Smooth muscle cell (in vitro differentiated cells): ENCODE measurements around the gene CA14. TPM values are rescaled to one million over a fixed set of nuclear protein-coding genes. Genes with fewer than 3 reads are reported as not detected.
"Not testable (repeated sequence)": the region's sequence is repeated elsewhere in the genome, so short reads cannot be mapped to it uniquely, and the experiment has no call there.

Experiments
- DNase-seq: peaks from one replicate; lab custom pipeline; 2025; ENCODE audit not compliant: unreplicated experiment; lab: John Stamatoyannopoulos, UW
- H2AFZ ChIP-seq: fragments of 200-600 bp; sonication (generic); 2 replicates; pipeline ENCODE4 v1.6.0; 2016; ENCODE audit warnings: antibody characterized with exemption, low read depth, mild to moderate bottlenecking
- H3F3A ChIP-seq: fragments of 200-600 bp; sonication (generic); 2 replicates; pipeline ENCODE4 v1.6.0; 2017; ENCODE audit warnings: antibody characterized with exemption, low read depth
- H3K27ac ChIP-seq: fragments of 200-600 bp; sonication (generic); 2 replicates; pipeline ENCODE4 v1.5.1; 2016; ENCODE audit warnings: low read depth, mild to moderate bottlenecking
- H3K27me3 ChIP-seq: fragments of 200-600 bp; sonication (generic); 2 replicates; pipeline ENCODE4 v1.6.1; 2016; ENCODE audit warnings: low read depth, mild to moderate bottlenecking
- H3K36me3 ChIP-seq: fragments of 200-600 bp; sonication (generic); 2 replicates; pipeline ENCODE4 v1.5.1; 2016; ENCODE audit warnings: low read depth
- H3K4me1 ChIP-seq: fragments of 200-600 bp; sonication (generic); 2 replicates; pipeline ENCODE4 v1.5.1; 2016; ENCODE audit warnings: low read depth
- H3K4me2 ChIP-seq: fragments of 200-600 bp; sonication (generic); 2 replicates; pipeline ENCODE4 v1.6.0; 2016; ENCODE audit warnings: mild to moderate bottlenecking
- H3K4me3 ChIP-seq: fragments of 200-600 bp; sonication (generic); 2 replicates; pipeline ENCODE4 v1.5.1; 2016; ENCODE audit warnings: mild to moderate bottlenecking
- H3K79me2 ChIP-seq: fragments of 200-600 bp; sonication (generic); 2 replicates; pipeline ENCODE4 v1.6.0; 2016; ENCODE audit warnings: low read depth, mild to moderate bottlenecking
- H3K9ac ChIP-seq: fragments of 200-600 bp; sonication (generic); 2 replicates; pipeline ENCODE4 v1.6.0; 2016; ENCODE audit warnings: low read depth
- H3K9me3 ChIP-seq: fragments of 200-600 bp; sonication (generic); replicated peaks from 2 replicates; pipeline ENCODE4 v1.5.1; 2016; ENCODE audit warnings: low read depth
- H4K20me1 ChIP-seq: fragments of 200-600 bp; sonication (generic); 2 replicates; pipeline ENCODE4 v1.6.0; 2016; ENCODE audit warnings: low read depth
- CTCF ChIP-seq: fragments of 200-600 bp; sonication (generic); IDR thresholded peaks from 2 replicates; pipeline ENCODE4 v1.5.1; 2017; ENCODE audit warnings: borderline replicate concordance, mild to moderate bottlenecking, antibody characterized with exemption; ENCODE audit not compliant: insufficient read depth, poor library complexity, severe bottlenecking
- WGBS: methylation state at CpG from one replicate; pipeline ENCODE4 v1.1.7; 2016; ENCODE audit warnings: low lambda C conversion rate; 5-methylcytosine and 5-hydroxymethylcytosine counted together
- polyA plus RNA-seq: library from polyadenylated mRNA; unstranded; fragments of >200 nt; fragmentation: Nextera tagmentation; extraction: Ambion mirVana; gene quantifications from 2 replicates; pipeline ENCODE4 v1.2.1, GENCODE V29; 2016
- total RNA-seq: library from RNA; depleted of rRNA; stranded (reverse); fragments of >200 nt; gene quantifications from 2 replicates; pipeline ENCODE4 v1.2.3, GENCODE V29; 2014

The CA14 gene
- total and polyA plus RNA-seq, 2 experiments from 2014 or later: 0.59 TPM; not detected in 1

GRCh38 chr1:150302338-150302737 lies 44.8 kb downstream of the CA14 start:
- Histone ChIP-seq H3K9ac (no peak overlapping the region), H3K36me3 (no peaks in the 10 kb centered on the region), H3F3A (no peaks in the 10 kb centered on the region), H2AFZ (no peak overlapping the region), H3K9me3 (no peaks in the 10 kb centered on the region), H3K4me1 (no peaks in the 10 kb centered on the region), H3K27me3 (no peaks in the 10 kb centered on the region), H3K79me2 (peaks cover 6% of the 10 kb centered on the region), H3K4me3 (no peak overlapping the region), H4K20me1 (peaks cover 4% of the 10 kb centered on the region), H3K4me2 (no peak overlapping the region), H3K27ac (no peak overlapping the region)
- TF ChIP-seq CTCF: no peak
- DNase-seq: no peak
- WGBS: 95% methylated on average over 6 of the region's 6 CpGs

- WGBS: 85% methylated on average over 2 of the region's 2 CpGs
- Histone ChIP-seq H3K4me1 (no peaks in the 10 kb centered on the region), H3K36me3 (no peaks in the 10 kb centered on the region), H4K20me1 (peaks cover 4% of the 10 kb centered on the region), H3K27ac (no peak overlapping the region), H2AFZ (no peak overlapping the region), H3K27me3 (no peaks in the 10 kb centered on the region), H3K4me3 (no peak overlapping the region), H3F3A (peaks cover 4% of the 10 kb centered on the region), H3K4me2 (no peak overlapping the region), H3K79me2 (peaks cover 6% of the 10 kb centered on the region), H3K9me3 (no peaks in the 10 kb centered on the region), H3K9ac (no peak overlapping the region)
- TF ChIP-seq CTCF: no peak
- no peak for DNase-seq
Measured at GRCh38 chr1:150302902-150303301, 45.3 kb downstream of the CA14 start.

- 96% methylated on average over 9 of the region's 9 CpGs for WGBS
- not testable (repeated sequence) for H3K79me2 ChIP-seq, H3K36me3 ChIP-seq, H3K27ac ChIP-seq, H4K20me1 ChIP-seq, H3K4me1 ChIP-seq, H3K27me3 ChIP-seq, DNase-seq, H3K9me3 ChIP-seq, H3K9ac ChIP-seq, H3K4me2 ChIP-seq, H3K4me3 ChIP-seq, H2AFZ ChIP-seq
- H3F3A ChIP-seq: peaks cover 12% of the 10 kb centered on the region
Measured at GRCh38 chr1:150308585-150308984, 51.0 kb downstream of the CA14 start.

- Histone ChIP-seq H2AFZ (no peak overlapping the region), H3K9ac (no peak overlapping the region), H3K79me2 (no peaks in the 10 kb centered on the region), H4K20me1 (no peaks in the 10 kb centered on the region), H3K36me3 (no peaks in the 10 kb centered on the region), H3K27ac (no peak overlapping the region), H3K4me1 (no peaks in the 10 kb centered on the region), H3K4me3 (no peak overlapping the region), H3K27me3 (no peaks in the 10 kb centered on the region), H3K4me2 (no peak overlapping the region), H3F3A (peaks cover 12% of the 10 kb centered on the region), H3K9me3 (no peaks in the 10 kb centered on the region)
- no peak for DNase-seq
- no peak for TF ChIP-seq CTCF
- WGBS: 89% methylated on average over 10 of the region's 10 CpGs
Measured at GRCh38 chr1:150309758-150310508, 52.4 kb downstream of the CA14 start.
